H1 (cell line): Measurements from ENCODE around the gene ANKRD17. TPM values are rescaled to one million over a fixed set of nuclear protein-coding genes. Genes with fewer than 3 reads are reported as not detected.

Experiments
- CTCF ChIA-PET: fragments of 300-600 bp; sonication (Branson Sonifier 250); formaldehyde crosslinking; loops from one replicate; lab custom pipeline; 2021; ENCODE audit not compliant: partially characterized antibody; lab: Charles Lee
- POLR2A ChIA-PET: fragments of 300-600 bp; sonication (Branson Sonifier 250); formaldehyde crosslinking; loops from one replicate; lab custom pipeline; 2021; ENCODE audit warnings: inconsistent platforms; ENCODE audit not compliant: partially characterized antibody; lab: Charles Lee
- DNase-seq, 2 experiments: peaks; one replicate each; pipeline versions ENCODE4 v3.0.0 to v3.0.0-alpha.2; 2010 to 2022; ENCODE audit warnings: low spot score in 2 of 2, low read depth in 1 of 2, mixed read lengths in 1 of 2
- FAIRE-seq: peaks from 2 replicates; lab custom pipeline; 2011; peaks lifted over from hg19 to GRCh38; lab: Jason Lieb, UNC
- H2AFZ ChIP-seq: 2 replicates; pipeline ENCODE4 v1.8.1; 2012; ENCODE audit warnings: low read length, inconsistent platforms
- H2AK5ac ChIP-seq: 2 replicates; pipeline ENCODE4 v1.6.1; 2013; ENCODE audit warnings: low read depth, low read length
- H2BK120ac ChIP-seq: replicated peaks from 2 replicates; pipeline ENCODE3; 2013; ENCODE audit warnings: low read depth, low read length, inconsistent platforms
- H2BK12ac ChIP-seq: 2 replicates; pipeline ENCODE4 v1.6.1; 2013; ENCODE audit warnings: low read depth, low read length
- H2BK15ac ChIP-seq: 2 replicates; pipeline ENCODE4 v1.6.1; 2013; ENCODE audit warnings: low read length
- H2BK20ac ChIP-seq: 2 replicates; pipeline ENCODE4 v1.6.1; 2013; ENCODE audit warnings: low read length
- H2BK5ac ChIP-seq: 2 replicates; pipeline ENCODE4 v1.6.1; 2013; ENCODE audit warnings: low read depth, low read length
- H3K14ac ChIP-seq: 2 replicates; pipeline ENCODE4 v1.6.1; 2013; ENCODE audit warnings: inconsistent platforms; ENCODE audit not compliant: insufficient read length
- H3K18ac ChIP-seq: 2 replicates; pipeline ENCODE4 v1.6.1; 2013; ENCODE audit warnings: low read length; ENCODE audit errors: extremely low read depth
- H3K23ac ChIP-seq: 2 replicates; pipeline ENCODE4 v1.6.1; 2013; ENCODE audit warnings: inconsistent platforms; ENCODE audit not compliant: insufficient read length
- H3K23me2 ChIP-seq: 2 replicates; pipeline ENCODE4 v1.6.1; 2013; ENCODE audit warnings: low read depth, low read length
- H3K27ac ChIP-seq: 2 replicates; pipeline ENCODE4 v1.6.1; 2011; ENCODE audit warnings: low read depth, low read length, inconsistent platforms
- H3K27me3 ChIP-seq, 4 experiments: replicated peaks in 1 of 4; 1 replicate in 1 of 4; 2 replicates in 3 of 4; pipeline versions ENCODE4 v1.6.1 to v1.8.1; 2011 to 2013; ENCODE audit warnings: low read length in 3 of 4, mild to moderate bottlenecking in 3 of 4, inconsistent platforms in 2 of 4, mixed read lengths in 2 of 4, moderate library complexity in 1 of 4; ENCODE audit not compliant: control insufficient read depth in 3 of 4, insufficient read depth in 3 of 4; ENCODE audit errors: extremely low read depth in 1 of 4
- H3K36me3 ChIP-seq, 4 experiments: 2 replicates each; pipeline versions ENCODE4 v1.6.1 to v1.8.1; 2011 to 2013; ENCODE audit warnings: mild to moderate bottlenecking in 4 of 4, low read length in 3 of 4, moderate library complexity in 2 of 4, control low read depth in 1 of 4, inconsistent platforms in 1 of 4; ENCODE audit not compliant: insufficient read depth in 4 of 4, control insufficient read depth in 2 of 4
- H3K4ac ChIP-seq: replicated peaks from 2 replicates; pipeline ENCODE3; 2013; ENCODE audit warnings: low read length, low read depth, mixed read lengths, inconsistent platforms; ENCODE audit not compliant: insufficient read length
- H3K4me1 ChIP-seq, 4 experiments: replicated peaks in 1 of 4; 1 replicate in 1 of 4; 2 replicates in 3 of 4; pipeline versions ENCODE4 v1.6.1 to v1.8.1; 2011 to 2013; ENCODE audit warnings: low read length in 3 of 4, inconsistent platforms in 2 of 4, mixed read lengths in 1 of 4; ENCODE audit not compliant: insufficient read depth in 4 of 4, control insufficient read depth in 3 of 4
- H3K4me2 ChIP-seq, 2 experiments: 2 replicates each; pipeline versions ENCODE4 v1.6.1 to v1.8.1; 2011 to 2013; ENCODE audit warnings: low read depth in 2 of 2, low read length in 2 of 2, control low read depth in 1 of 2, inconsistent platforms in 1 of 2, mild to moderate bottlenecking in 1 of 2; ENCODE audit not compliant: insufficient read depth in 1 of 2
- H3K4me3 ChIP-seq, 4 experiments: fragments of 200-600, 300-600 bp in 1 of 4; sonication (generic), shearing (Covaris generic), sonication (Bioruptor Twin) in 1 of 4; 2 replicates each; pipeline versions ENCODE4 v1.5.1 to v1.8.1; 2011 to 2016; ENCODE audit warnings: low read length in 4 of 4, low read depth in 3 of 4, control low read depth in 2 of 4, inconsistent platforms in 2 of 4, mild to moderate bottlenecking in 2 of 4, mixed read lengths in 1 of 4, moderate library complexity in 1 of 4; ENCODE audit not compliant: insufficient read depth in 2 of 4; ENCODE audit errors: extremely low read depth in 1 of 4
- H3K56ac ChIP-seq: replicated peaks from 2 replicates; pipeline ENCODE3; 2013; ENCODE audit warnings: low read depth, mild to moderate bottlenecking, mixed read lengths, low read length, inconsistent platforms; ENCODE audit not compliant: insufficient read length
- H3K79me1 ChIP-seq: 2 replicates; pipeline ENCODE4 v1.6.1; 2013; ENCODE audit warnings: low read depth, low read length, control low read depth
- H3K79me2 ChIP-seq, 2 experiments: 2 replicates each; pipeline versions ENCODE4 v1.6.1 to v1.8.1; 2012 to 2013; ENCODE audit warnings: low read length in 2 of 2, mild to moderate bottlenecking in 2 of 2, inconsistent platforms in 1 of 2; ENCODE audit not compliant: insufficient read depth in 2 of 2, control insufficient read depth in 1 of 2
- H3K9ac ChIP-seq, 4 experiments: replicated peaks in 1 of 4; 1 replicate in 1 of 4; 2 replicates in 3 of 4; pipeline versions ENCODE4 v1.6.1 to v1.8.1; 2011 to 2013; ENCODE audit warnings: low read depth in 3 of 4, low read length in 3 of 4, control low read depth in 2 of 4, mild to moderate bottlenecking in 2 of 4, moderate library complexity in 2 of 4, inconsistent platforms in 1 of 4; ENCODE audit errors: extremely low read depth in 1 of 4
- H3K9me3 ChIP-seq, 2 experiments: 2 replicates each; pipeline versions ENCODE4 v1.6.1 to v1.8.1; 2012 to 2013; ENCODE audit warnings: mild to moderate bottlenecking in 2 of 2, moderate library complexity in 2 of 2, control low read depth in 1 of 2, inconsistent platforms in 1 of 2, low read depth in 1 of 2, low read length in 1 of 2, mixed read lengths in 1 of 2; ENCODE audit not compliant: insufficient read depth in 2 of 2
- H4K20me1 ChIP-seq, 2 experiments: replicated peaks in 1 of 2; 2 replicates each; pipeline versions ENCODE3 to v1.8.1; 2011 to 2013; ENCODE audit warnings: inconsistent platforms in 2 of 2, low read length in 2 of 2, mild to moderate bottlenecking in 1 of 2; ENCODE audit not compliant: insufficient read depth in 2 of 2, control insufficient read depth in 1 of 2
- H4K5ac ChIP-seq: 2 replicates; pipeline ENCODE4 v1.6.1; 2013; ENCODE audit warnings: low read length, low read depth, mixed read lengths, inconsistent platforms; ENCODE audit not compliant: insufficient read length
- H4K8ac ChIP-seq: 2 replicates; pipeline ENCODE4 v1.8.0; 2013; ENCODE audit warnings: mild to moderate bottlenecking, moderate library complexity, low read length, inconsistent platforms; ENCODE audit not compliant: insufficient read depth; ENCODE audit errors: extremely low read depth
- H4K91ac ChIP-seq: replicated peaks from 2 replicates; pipeline ENCODE3; 2013; ENCODE audit warnings: low read length, mixed read lengths, inconsistent platforms; ENCODE audit not compliant: insufficient read length
- BCL11A ChIP-seq, 2 experiments: IDR thresholded peaks; one replicate each; pipeline ENCODE4 v1.6.1; 2011; ENCODE audit warnings: low read depth in 2 of 2, low read length in 2 of 2, mild to moderate bottlenecking in 2 of 2
- CBX8 ChIP-seq: fragments of 300-800, 300-1000 bp; sonication (generic); IDR thresholded peaks from 2 replicates; pipeline ENCODE4 v1.7.1; 2016; ENCODE audit warnings: low read depth, low read length, borderline replicate concordance
- FOSL1 ChIP-seq: IDR thresholded peaks from 2 replicates; pipeline ENCODE4 v1.6.1; 2011; ENCODE audit warnings: mild to moderate bottlenecking, low read depth, low read length, moderate library complexity; ENCODE audit not compliant: insufficient read depth
- RXRA ChIP-seq: IDR thresholded peaks from 2 replicates; pipeline ENCODE4 v1.6.1; 2011; ENCODE audit warnings: low read depth, mild to moderate bottlenecking, low read length, moderate library complexity; ENCODE audit not compliant: insufficient read depth
- SIRT6 ChIP-seq: IDR thresholded peaks from one replicate; pipeline ENCODE4 v1.7.1; 2012; ENCODE audit warnings: low read length, inconsistent platforms
- SIX5 ChIP-seq: IDR thresholded peaks from 2 replicates; pipeline ENCODE4 v1.6.1; 2011; ENCODE audit warnings: mild to moderate bottlenecking, low read depth, low read length
- SP2 ChIP-seq: IDR thresholded peaks from 2 replicates; pipeline ENCODE4 v1.6.1; 2012; ENCODE audit warnings: mild to moderate bottlenecking, low read length, inconsistent platforms
- YY1 ChIP-seq: IDR thresholded peaks from 2 replicates; pipeline ENCODE4 v1.6.1; 2011; ENCODE audit warnings: low read depth, mild to moderate bottlenecking, low read length
- WGBS, 2 experiments: shearing (Covaris generic) in 1 of 2; methylation state at CpG; one replicate each; pipeline versions ENCODE4 v1.1.6 to v1.1.7; 2013 to 2015; ENCODE audit warnings: low lambda C conversion rate in 2 of 2, mixed read lengths in 2 of 2, inconsistent platforms in 1 of 2, low coverage in 1 of 2, missing lambda C conversion rate in 1 of 2; ENCODE audit not compliant: insufficient replicate concordance in 2 of 2, insufficient coverage in 1 of 2, insufficient read length in 1 of 2; ENCODE audit errors: extremely low coverage in 1 of 2, missing lambda C conversion rate in 1 of 2; 5-methylcytosine and 5-hydroxymethylcytosine counted together
- polyA plus RNA-seq, 7 experiments: library from polyadenylated mRNA; depleted of rRNA in 3 of 7; stranded (reverse) in 5 of 7; unstranded in 2 of 7; fragments of >200 nt in 5 of 7; fragments of 200-250 nt in 2 of 7; gene quantifications; 1 replicate in 5 of 7; 2 replicates in 1 of 7; 4 replicates in 1 of 7; pipeline versions ENCODE4 v1.2.1 to v1.2.3, GENCODE V29; 2011 to 2013; ENCODE audit warnings: missing spikeins in 2 of 7, mixed read lengths in 2 of 7
- total RNA-seq: library from RNA; stranded (reverse); fragmentation: NEBNext Ultra II Directional; extraction: Animal tissue kit (Norgen Biotek cat#: 25700); gene quantifications from 2 replicates; pipeline ENCODE4 v1.2.1, GENCODE V29; 2021

The ANKRD17 gene
- total and polyA plus RNA-seq, 2 of the 8 experiments (the other 6 are each of a cell fraction or from before 2014, with no cell fraction given), result 42.4 to 93.7 TPM

DNA sequence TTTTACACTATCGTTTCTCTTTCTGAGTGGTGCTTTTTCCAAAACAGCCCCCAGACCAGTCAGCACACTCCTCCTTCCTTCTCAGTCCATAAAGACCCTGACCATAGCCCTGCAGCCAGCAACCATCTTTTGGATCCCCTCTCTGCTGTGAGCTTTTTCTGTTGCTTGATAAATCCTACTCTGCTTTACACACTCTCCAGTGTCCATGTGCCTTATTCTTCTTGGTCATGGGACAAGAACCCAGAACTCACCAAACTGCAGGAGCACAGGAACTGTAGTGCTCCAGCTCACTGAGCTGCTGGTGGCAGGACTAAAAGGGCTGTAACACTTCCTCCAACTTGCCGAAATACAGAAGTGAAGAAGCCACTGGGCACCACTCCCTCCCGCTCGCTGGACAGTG, 221.5 kb downstream of the ANKRD17 start:
- Histone ChIP-seq H3K4me3 (no peak overlapping the region), H2BK120ac (no peak overlapping the region), H3K9ac (no peak overlapping the region), H3K79me2 (no peaks in the 10 kb centered on the region), H3K79me1 (no peaks in the 10 kb centered on the region), H2BK5ac (no peak overlapping the region), H3K27me3 (peaks cover 0 to 1% (median 0%) of the 10 kb centered on the region in 4 experiments; a peak in 1 of 7 replicates), H3K23ac (no peak overlapping the region), H4K20me1 (no peaks in the 10 kb centered on the region), H3K27ac (no peak overlapping the region), H4K5ac (no peak overlapping the region), H2AFZ (no peak overlapping the region), H2BK20ac (no peak overlapping the region), H2AK5ac (no peak overlapping the region), H3K9me3 (no peaks in the 10 kb centered on the region), H3K14ac (no peak overlapping the region), H2BK12ac (no peak overlapping the region), H4K91ac (no peak overlapping the region), H3K18ac (no peak overlapping the region), H3K4ac (no peak overlapping the region), H2BK15ac (no peak overlapping the region), H3K4me1 (no peaks in the 10 kb centered on the region), H3K4me2 (no peak overlapping the region), H3K56ac (no peak overlapping the region), H3K23me2 (no peaks in the 10 kb centered on the region), H4K8ac (no peak overlapping the region), H3K36me3 (no peaks in the 10 kb centered on the region)
- POLR2A ChIA-PET, result no interaction called here
- DNase-seq (no peak), FAIRE-seq (no peak)
- no peak for TF ChIP-seq CBX8
- TF ChIP-seq YY1, result no peak
- TF ChIP-seq SP2, result no peak
- no peak for TF ChIP-seq BCL11A (IDR thresholded peaks at IDR 0.05; ENCODE audit: low read depth in 2 of 2, low read length in 2 of 2)
- no peak for TF ChIP-seq FOSL1
- TF ChIP-seq SIRT6, result no peak
- TF ChIP-seq SIX5, result no peak
- no peak for TF ChIP-seq RXRA
- 96% methylated on average over 4 of the region's 4 CpGs; no CpG with 5 or more reads in 1 of the 2 experiments for WGBS, 2 experiments
- CTCF ChIA-PET, result interaction anchor here (0.6 kb wide), 1 partner anchor 506 kb away, joined by 3 read pairs; no protein-coding TSS in a partner anchor
